PC-9 (cell line): Measurements from ENCODE around the gene NT5C1A. TPM values are rescaled to one million over a fixed set of nuclear protein-coding genes. Genes with fewer than 3 reads are reported as not detected.

Experiments used
- BruUV-seq: library from RNA; stranded (reverse); fragments of 400-500 nt; replicated peaks from 2 replicates; lab custom pipeline; 2021; lab: Mats Ljungman, UMichigan
- CTCF ChIA-PET: fragments of 300-600 bp; sonication (Branson Sonifier 250); formaldehyde crosslinking; loops from one replicate; lab custom pipeline; 2022; ENCODE audit warnings: antibody characterized with exemption; lab: Charles Lee
- POLR2A ChIA-PET: fragments of 300-600 bp; sonication (Branson Sonifier 250); formaldehyde crosslinking; loops from one replicate; lab custom pipeline; 2022; ENCODE audit warnings: antibody characterized with exemption; ENCODE audit not compliant: unreplicated experiment; lab: Charles Lee
- DNase-seq, 2 experiments: peaks; one replicate each; pipeline versions ENCODE4 v3.0.0 to v3.0.0-alpha.2; 2015 to 2022; ENCODE audit warnings: mixed read lengths in 1 of 2
- H2AFZ ChIP-seq: fragments of 200-600 bp; sonication (generic); 2 replicates; pipeline ENCODE4 v1.8.1; 2017; ENCODE audit warnings: antibody characterized with exemption
- H3F3A ChIP-seq: fragments of 200-600 bp; sonication (generic); 2 replicates; pipeline ENCODE4 v1.8.1; 2017; ENCODE audit warnings: antibody characterized with exemption, mild to moderate bottlenecking, low read depth; ENCODE audit not compliant: insufficient read depth
- H3K27ac ChIP-seq: fragments of 200-600 bp; sonication (generic); 2 replicates; pipeline ENCODE4 v1.6.1; 2016; ENCODE audit warnings: mixed run types
- H3K27me3 ChIP-seq: fragments of 200-600 bp; sonication (generic); 2 replicates; pipeline ENCODE4 v1.6.1; 2016; ENCODE audit warnings: low read depth, mixed run types; ENCODE audit not compliant: insufficient read depth
- H3K36me3 ChIP-seq: fragments of 200-600 bp; sonication (generic); 2 replicates; pipeline ENCODE4 v1.6.1; 2016; ENCODE audit warnings: low read depth, mixed run types
- H3K4me1 ChIP-seq: fragments of 200-600 bp; sonication (generic); replicated peaks from 2 replicates; pipeline ENCODE4 v1.6.1; 2016; ENCODE audit warnings: mixed run types; ENCODE audit not compliant: insufficient read depth
- H3K4me2 ChIP-seq: fragments of 200-600 bp; sonication (generic); 2 replicates; pipeline ENCODE4 v1.6.1; 2017; ENCODE audit warnings: mixed run types
- H3K4me3 ChIP-seq: fragments of 200-600 bp; sonication (generic); 2 replicates; pipeline ENCODE4 v1.6.1; 2016; ENCODE audit warnings: mixed run types
- H3K79me2 ChIP-seq: fragments of 200-600 bp; sonication (generic); 2 replicates; pipeline ENCODE4 v1.6.1; 2017; ENCODE audit warnings: low read depth, mixed run types
- H3K9me2 ChIP-seq: fragments of 200-600 bp; sonication (generic); 2 replicates; pipeline ENCODE4 v1.8.1; 2017; ENCODE audit warnings: mild to moderate bottlenecking; ENCODE audit not compliant: insufficient read depth
- H3K9me3 ChIP-seq: fragments of 200-600 bp; sonication (generic); 2 replicates; pipeline ENCODE4 v1.8.1; 2016; ENCODE audit warnings: low read depth; ENCODE audit not compliant: insufficient read depth
- H4K20me1 ChIP-seq: fragments of 200-600 bp; sonication (generic); 2 replicates; pipeline ENCODE4 v1.8.1; 2017; ENCODE audit not compliant: insufficient read depth
- CTCF ChIP-seq: fragments of 200-600 bp; sonication (generic); conservative IDR thresholded peaks from 2 replicates; pipeline ENCODE4 v1.6.1; 2017; ENCODE audit warnings: mixed run types, antibody characterized with exemption, mild to moderate bottlenecking, moderate library complexity
- EZH2 ChIP-seq: fragments of 200-600 bp; sonication (generic); IDR thresholded peaks from 2 replicates; pipeline ENCODE4 v1.8.0; 2017; ENCODE audit warnings: antibody characterized with exemption, low read depth
- intact Hi-C: fragments of 100-400 bp; cut with micrococcal nuclease; formaldehyde crosslinking; loops from one replicate; pipeline ENCODE4 v1.10.0; 2022; ENCODE audit not compliant: unreplicated experiment
- total RNA-seq: library from RNA; stranded (reverse); gene quantifications from 2 replicates; pipeline ENCODE4 v1.2.3, GENCODE V29; 2021

The NT5C1A gene
- total RNA-seq, 1 experiment from 2014 or later, result not detected

DNA sequence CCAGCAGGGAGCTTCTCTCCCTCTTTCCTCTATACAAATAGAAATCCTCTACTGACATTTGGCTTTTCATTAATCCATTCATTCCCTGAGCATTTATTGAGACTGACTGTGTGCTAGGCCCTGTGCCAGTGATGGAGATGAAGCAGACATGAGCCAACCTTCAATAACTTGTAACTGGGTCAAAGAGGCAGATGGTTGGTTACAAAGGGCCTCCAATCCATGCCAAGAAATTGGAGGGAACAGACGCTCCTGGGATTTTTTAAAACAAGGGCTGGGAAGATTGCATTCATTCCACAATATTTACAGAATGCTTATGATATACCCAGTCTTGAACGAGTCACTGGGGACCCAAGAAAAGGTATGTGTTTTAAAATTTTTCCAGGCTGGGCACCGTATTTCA lies 13.2 kb upstream of the NT5C1A start:
- POLR2A ChIA-PET, result no interaction called here
- H3K4me1 ChIP-seq, result peaks cover 11% of the 10 kb centered on the region
- DNase-seq, result no peak
- TF ChIP-seq CTCF (no peak), EZH2 (no peak)
- H3F3A ChIP-seq, result peaks cover 8% of the 10 kb centered on the region; the same call in 1 of the 2 replicates
- no peaks in the 10 kb centered on the region for H3K27me3 ChIP-seq
- H3K9me2 ChIP-seq, result no peaks in the 10 kb centered on the region
- no peaks in the 10 kb centered on the region for H3K9me3 ChIP-seq
- H3K36me3 ChIP-seq, result no peaks in the 10 kb centered on the region
- no peak overlapping the region for H3K27ac ChIP-seq
- H2AFZ ChIP-seq, result no peak overlapping the region
- H4K20me1 ChIP-seq, result no peaks in the 10 kb centered on the region
- H3K4me2 ChIP-seq, result no peak overlapping the region
- H3K4me3 ChIP-seq, result no peak overlapping the region
- intact Hi-C loops, result no loop called here
- CTCF ChIA-PET, result no interaction called here
- no TSS peak for BruUV-seq
- H3K79me2 ChIP-seq, result no peaks in the 10 kb centered on the region

DNA sequence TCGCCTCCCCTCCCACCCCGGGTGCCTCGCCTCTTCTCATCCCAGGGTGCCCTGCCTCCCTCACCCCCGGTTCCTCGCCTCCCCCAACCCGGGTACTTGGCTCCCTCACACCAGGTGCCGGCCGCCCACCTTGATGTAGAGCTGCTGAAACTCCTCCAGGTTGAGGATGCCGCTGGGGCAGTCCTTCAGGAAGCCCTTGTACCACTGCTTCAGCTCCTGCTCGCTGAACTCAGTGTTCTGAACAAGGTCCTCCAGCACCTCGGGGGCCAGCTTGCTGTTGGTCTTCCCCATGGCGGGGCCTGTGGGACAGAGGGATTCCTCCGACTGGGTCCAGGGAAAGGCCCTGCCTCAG lies 12.4 kb upstream of the NT5C1A start:
- no peaks in the 10 kb centered on the region for H3K9me3 ChIP-seq
- ChIA-PET POLR2A (interaction anchor here (0.6 kb wide), 1 partner anchor 29 kb away, joined by 4 read pairs; no protein-coding TSS in a partner anchor), CTCF (no interaction called here)
- no peak overlapping the region for H3K4me3 ChIP-seq
- no peaks in the 10 kb centered on the region for H3K79me2 ChIP-seq
- no peak overlapping the region for H2AFZ ChIP-seq
- peaks cover 11% of the 10 kb centered on the region for H3K4me1 ChIP-seq
- H4K20me1 ChIP-seq, result no peaks in the 10 kb centered on the region
- no peak overlapping the region for H3K27ac ChIP-seq
- no peak for DNase-seq
- no peaks in the 10 kb centered on the region for H3K9me2 ChIP-seq
- TF ChIP-seq CTCF (no peak), EZH2 (no peak)
- no peaks in the 10 kb centered on the region for H3K27me3 ChIP-seq
- H3K4me2 ChIP-seq, result no peak overlapping the region
- no TSS peak for BruUV-seq
- intact Hi-C loops, result no loop called here
- H3K36me3 ChIP-seq, result no peaks in the 10 kb centered on the region
- H3F3A ChIP-seq, result peaks cover 6% of the 10 kb centered on the region; the same call in 1 of the 2 replicates

GRCh38 chr1:39683591-39684312 lies 11.8 kb upstream of the NT5C1A start:
- peaks cover under 1% of the 10 kb centered on the region; the same call in 1 of the 2 replicates for H3F3A ChIP-seq
- CTCF ChIA-PET, result no interaction called here
- BruUV-seq, result no TSS peak
- POLR2A ChIA-PET, result no interaction called here
- no peak overlapping the region for H2AFZ ChIP-seq
- no peaks in the 10 kb centered on the region for H4K20me1 ChIP-seq
- peaks cover 6% of the 10 kb centered on the region; the same call in 1 of the 2 replicates for H3K4me1 ChIP-seq
- H3K9me3 ChIP-seq, result no peaks in the 10 kb centered on the region
- intact Hi-C loops, result no loop called here
- no peaks in the 10 kb centered on the region for H3K79me2 ChIP-seq
- H3K27ac ChIP-seq, result no peak overlapping the region
- no peak for DNase-seq
- H3K9me2 ChIP-seq, result no peaks in the 10 kb centered on the region
- TF ChIP-seq EZH2 (no peak), CTCF (no peak)
- H3K27me3 ChIP-seq, result no peaks in the 10 kb centered on the region
- H3K36me3 ChIP-seq, result no peaks in the 10 kb centered on the region
- H3K4me2 ChIP-seq, result no peak overlapping the region
- no peak overlapping the region for H3K4me3 ChIP-seq
